Measurements from ENCODE around the gene DIAPH2.
"Not testable (repeated sequence)": the region's sequence is repeated elsewhere in the genome, so short reads cannot be mapped to it uniquely, and the experiment has no call there.

The DIAPH2 gene

DNA sequence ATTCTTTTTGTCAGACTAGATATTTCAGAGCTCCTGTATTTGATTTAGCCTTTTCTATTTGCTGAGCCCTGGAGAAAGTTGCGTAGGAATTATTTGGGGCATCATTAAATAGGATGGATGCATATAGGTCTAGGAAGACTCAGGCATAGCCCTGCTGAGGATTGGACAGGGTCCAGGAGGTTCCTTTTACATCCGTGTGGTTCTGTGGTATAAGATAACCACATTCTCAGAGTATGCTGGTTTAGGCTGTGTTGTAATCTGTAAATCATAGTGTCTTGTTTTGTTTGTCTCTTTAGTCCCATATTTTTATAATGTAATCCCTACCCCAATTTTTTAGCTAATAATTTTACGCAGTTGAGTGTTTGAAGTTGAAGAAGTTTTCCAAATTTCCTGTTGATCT, 712.7 kb downstream of the DIAPH2 start:
- no peak overlapping the region for H3K9ac ChIP-seq (ENCODE audit: low read length in 5 of 5)
- no peaks in the 10 kb centered on the region for H3K4me1 ChIP-seq (ENCODE audit: control insufficient read depth in 5 of 5, insufficient read depth in 5 of 5, low read length in 5 of 5)
- H3K27me3 ChIP-seq (ENCODE audit: control insufficient read depth in 5 of 5, insufficient read depth in 4 of 5, low read length in 5 of 5): peaks cover 0 to 3% (median 0%) of the 10 kb centered on the region in 5 donors
- H3K27ac ChIP-seq (ENCODE audit: low read depth, low read length): no peak overlapping the region
- no peak overlapping the region for H3K4me3 ChIP-seq (ENCODE audit: low read depth in 1 of 5, low read length in 5 of 5)
- no peaks in the 10 kb centered on the region for H3K36me3 ChIP-seq (ENCODE audit: control insufficient read depth in 5 of 5, insufficient read depth in 5 of 5, low read length in 5 of 5)
- H3K9me3 ChIP-seq (ENCODE audit: control insufficient read depth in 5 of 5, low read length in 5 of 5): no peaks in the 10 kb centered on the region

- Histone ChIP-seq H3K4me1 (ENCODE audit: control insufficient read depth in 5 of 5, insufficient read depth in 5 of 5, low read length in 5 of 5) (no peaks in the 10 kb centered on the region), H3K27me3 (ENCODE audit: control insufficient read depth in 5 of 5, insufficient read depth in 4 of 5, low read length in 5 of 5) (peaks cover 0 to 3% (median 0%) of the 10 kb centered on the region in 5 donors), H3K4me3 (ENCODE audit: low read depth in 1 of 5, low read length in 5 of 5) (no peak overlapping the region), H3K9me3 (ENCODE audit: control insufficient read depth in 5 of 5, low read length in 5 of 5) (no peaks in the 10 kb centered on the region), H3K9ac (ENCODE audit: low read length in 5 of 5) (no peak overlapping the region), H3K27ac (ENCODE audit: low read depth, low read length) (no peak overlapping the region), H3K36me3 (ENCODE audit: control insufficient read depth in 5 of 5, insufficient read depth in 5 of 5, low read length in 5 of 5) (no peaks in the 10 kb centered on the region)
Observed at GRCh38 chrX:97398030-97398551, 713.4 kb downstream of the DIAPH2 start.

DNA sequence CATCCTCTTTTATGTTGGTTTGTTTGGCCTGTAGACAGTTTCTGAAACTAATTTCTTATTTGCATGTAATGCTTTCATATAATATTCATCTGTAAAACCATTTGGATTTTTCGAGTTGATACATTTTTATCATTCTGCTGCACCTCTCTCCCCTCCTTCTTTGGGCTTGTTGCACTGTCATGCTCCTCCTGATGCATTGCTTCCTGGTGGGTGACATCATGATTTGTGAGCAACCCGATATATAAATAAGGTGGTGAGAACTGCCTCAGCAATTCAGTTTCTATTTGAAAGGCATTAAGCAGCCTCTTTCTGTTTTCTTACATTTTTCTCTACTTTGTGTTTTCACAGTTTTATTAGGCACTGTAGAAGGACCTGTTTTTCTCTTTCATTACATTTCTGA, 714.8 kb downstream of the DIAPH2 start:
- Histone ChIP-seq H3K4me1 (ENCODE audit: control insufficient read depth in 5 of 5, insufficient read depth in 5 of 5, low read length in 5 of 5) (peaks cover 0 to 3% (median 0%) of the 10 kb centered on the region in 5 donors), H3K27me3 (ENCODE audit: control insufficient read depth in 5 of 5, insufficient read depth in 4 of 5, low read length in 5 of 5) (peaks cover 0 to 3% (median 0%) of the 10 kb centered on the region in 5 donors), H3K27ac (ENCODE audit: low read depth, low read length) (no peak overlapping the region), H3K4me3 (ENCODE audit: low read depth in 1 of 5, low read length in 5 of 5) (no peak overlapping the region), H3K9ac (ENCODE audit: low read length in 5 of 5) (no peak overlapping the region), H3K36me3 (ENCODE audit: control insufficient read depth in 5 of 5, insufficient read depth in 5 of 5, low read length in 5 of 5) (no peaks in the 10 kb centered on the region), H3K9me3 (ENCODE audit: control insufficient read depth in 5 of 5, low read length in 5 of 5) (no peaks in the 10 kb centered on the region)

- Histone ChIP-seq H3K4me1 (ENCODE audit: control insufficient read depth in 5 of 5, insufficient read depth in 5 of 5, low read length in 5 of 5) (peaks cover 0 to 3% (median 0%) of the 10 kb centered on the region in 5 donors), H3K27ac (ENCODE audit: low read depth, low read length) (no peak overlapping the region), H3K36me3 (ENCODE audit: control insufficient read depth in 5 of 5, insufficient read depth in 5 of 5, low read length in 5 of 5) (no peaks in the 10 kb centered on the region), H3K27me3 (ENCODE audit: control insufficient read depth in 5 of 5, insufficient read depth in 4 of 5, low read length in 5 of 5) (peaks cover 0 to 3% (median 0%) of the 10 kb centered on the region in 5 donors), H3K9me3 (ENCODE audit: control insufficient read depth in 5 of 5, low read length in 5 of 5) (no peaks in the 10 kb centered on the region), H3K4me3 (ENCODE audit: low read depth in 1 of 5, low read length in 5 of 5) (no peak overlapping the region), H3K9ac (ENCODE audit: low read length in 5 of 5) (no peak overlapping the region)
Observed at GRCh38 chrX:97400492-97400891, 715.9 kb downstream of the DIAPH2 start.

- Histone ChIP-seq H3K36me3 (ENCODE audit: control insufficient read depth in 5 of 5, insufficient read depth in 5 of 5, low read length in 5 of 5) (no peaks in the 10 kb centered on the region), H3K9ac (ENCODE audit: low read length in 5 of 5) (peak overlapping the region in 1 of 5 donors; percentile 51), H3K4me1 (ENCODE audit: control insufficient read depth in 5 of 5, insufficient read depth in 5 of 5, low read length in 5 of 5) (peaks cover 0 to 3% (median 0%) of the 10 kb centered on the region in 5 donors), H3K27ac (ENCODE audit: low read depth, low read length) (no peak overlapping the region), H3K9me3 (ENCODE audit: control insufficient read depth in 5 of 5, low read length in 5 of 5) (no peaks in the 10 kb centered on the region), H3K4me3 (ENCODE audit: low read depth in 1 of 5, low read length in 5 of 5) (no peak overlapping the region), H3K27me3 (ENCODE audit: control insufficient read depth in 5 of 5, insufficient read depth in 4 of 5, low read length in 5 of 5) (peaks cover 0 to 3% (median 0%) of the 10 kb centered on the region in 5 donors)
Observed at GRCh38 chrX:97401154-97401553, 716.5 kb downstream of the DIAPH2 start.

DNA sequence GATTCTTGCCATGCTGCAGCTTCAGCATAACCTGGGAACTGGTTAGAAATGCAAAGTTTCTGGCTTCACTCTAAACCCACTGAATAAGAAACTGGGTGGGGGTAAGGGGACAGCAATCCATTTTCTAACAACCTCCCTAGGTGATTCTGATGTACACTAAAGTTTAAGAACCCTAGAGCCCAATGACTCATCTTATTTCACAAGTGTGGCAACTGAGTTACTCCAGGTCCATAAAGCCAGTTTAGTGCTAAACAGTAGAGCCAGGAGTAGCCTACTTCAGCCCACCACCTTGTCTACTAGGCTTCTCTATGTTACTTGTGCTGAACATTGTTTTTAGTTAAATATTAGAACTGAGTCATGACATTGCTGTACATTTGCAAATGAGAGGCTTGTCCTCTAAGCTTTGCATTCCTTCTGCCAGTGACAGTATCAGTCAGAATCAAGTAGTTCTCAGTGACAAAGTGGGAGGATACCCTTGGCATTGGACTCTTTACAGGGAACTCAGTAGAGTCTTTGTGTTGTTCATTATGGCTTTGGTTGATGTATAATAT, 717.0 kb downstream of the DIAPH2 start:
- no peak overlapping the region for H3K9ac ChIP-seq (ENCODE audit: low read length in 5 of 5)
- no peaks in the 10 kb centered on the region for H3K36me3 ChIP-seq (ENCODE audit: control insufficient read depth in 5 of 5, insufficient read depth in 5 of 5, low read length in 5 of 5)
- peaks cover 0 to 3% (median 0%) of the 10 kb centered on the region in 5 donors for H3K4me1 ChIP-seq (ENCODE audit: control insufficient read depth in 5 of 5, insufficient read depth in 5 of 5, low read length in 5 of 5)

GRCh38 chrX:97402333-97402732, 717.7 kb downstream of the DIAPH2 start:
- Histone ChIP-seq H3K9me3 (ENCODE audit: control insufficient read depth in 5 of 5, low read length in 5 of 5) (no peaks in the 10 kb centered on the region), H3K9ac (ENCODE audit: low read length in 5 of 5) (no peak overlapping the region), H3K36me3 (ENCODE audit: control insufficient read depth in 5 of 5, insufficient read depth in 5 of 5, low read length in 5 of 5) (no peaks in the 10 kb centered on the region), H3K27me3 (ENCODE audit: control insufficient read depth in 5 of 5, insufficient read depth in 4 of 5, low read length in 5 of 5) (peaks cover 0 to 3% (median 0%) of the 10 kb centered on the region in 5 donors), H3K4me3 (ENCODE audit: low read depth in 1 of 5, low read length in 5 of 5) (no peak overlapping the region), H3K4me1 (ENCODE audit: control insufficient read depth in 5 of 5, insufficient read depth in 5 of 5, low read length in 5 of 5) (peaks cover 0 to 3% (median 0%) of the 10 kb centered on the region in 5 donors), H3K27ac (ENCODE audit: low read depth, low read length) (no peak overlapping the region)

More for the DNA sequence above, 717.0 kb downstream of the DIAPH2 start:
- Histone ChIP-seq H3K4me3 (ENCODE audit: low read depth in 1 of 5, low read length in 5 of 5) (no peak overlapping the region), H3K9me3 (ENCODE audit: control insufficient read depth in 5 of 5, low read length in 5 of 5) (no peaks in the 10 kb centered on the region), H3K27me3 (ENCODE audit: control insufficient read depth in 5 of 5, insufficient read depth in 4 of 5, low read length in 5 of 5) (peaks cover 0 to 3% (median 0%) of the 10 kb centered on the region in 5 donors), H3K27ac (ENCODE audit: low read depth, low read length) (no peak overlapping the region)

GRCh38 chrX:97402903-97403302, 718.3 kb downstream of the DIAPH2 start:
- H3K9me3 ChIP-seq (ENCODE audit: control insufficient read depth in 5 of 5, low read length in 5 of 5): no peaks in the 10 kb centered on the region
- peaks cover 0 to 3% (median 0%) of the 10 kb centered on the region in 5 donors for H3K4me1 ChIP-seq (ENCODE audit: control insufficient read depth in 5 of 5, insufficient read depth in 5 of 5, low read length in 5 of 5)
- H3K36me3 ChIP-seq (ENCODE audit: control insufficient read depth in 5 of 5, insufficient read depth in 5 of 5, low read length in 5 of 5): no peaks in the 10 kb centered on the region
- no peak overlapping the region for H3K4me3 ChIP-seq (ENCODE audit: low read depth in 1 of 5, low read length in 5 of 5)
- H3K27ac ChIP-seq (ENCODE audit: low read depth, low read length): no peak overlapping the region
- H3K27me3 ChIP-seq (ENCODE audit: control insufficient read depth in 5 of 5, insufficient read depth in 4 of 5, low read length in 5 of 5): peaks cover 0 to 3% (median 0%) of the 10 kb centered on the region in 5 donors
- no peak overlapping the region for H3K9ac ChIP-seq (ENCODE audit: low read length in 5 of 5)

GRCh38 chrX:97405031-97405660, 720.5 kb downstream of the DIAPH2 start:
- Histone ChIP-seq H3K4me1 (ENCODE audit: control insufficient read depth in 5 of 5, insufficient read depth in 5 of 5, low read length in 5 of 5) (peaks cover 0 to 3% (median 0%) of the 10 kb centered on the region in 5 donors), H3K36me3 (ENCODE audit: control insufficient read depth in 5 of 5, insufficient read depth in 5 of 5, low read length in 5 of 5) (no peaks in the 10 kb centered on the region), H3K27me3 (ENCODE audit: control insufficient read depth in 5 of 5, insufficient read depth in 4 of 5, low read length in 5 of 5) (peaks cover 0 to 6% (median 0%) of the 10 kb centered on the region in 5 donors), H3K4me3 (ENCODE audit: low read depth in 1 of 5, low read length in 5 of 5) (no peak overlapping the region), H3K27ac (ENCODE audit: low read depth, low read length) (no peak overlapping the region), H3K9ac (ENCODE audit: low read length in 5 of 5) (no peak overlapping the region), H3K9me3 (ENCODE audit: control insufficient read depth in 5 of 5, low read length in 5 of 5) (peaks cover 0 to 8% (median 7%) of the 10 kb centered on the region in 5 donors)

DNA sequence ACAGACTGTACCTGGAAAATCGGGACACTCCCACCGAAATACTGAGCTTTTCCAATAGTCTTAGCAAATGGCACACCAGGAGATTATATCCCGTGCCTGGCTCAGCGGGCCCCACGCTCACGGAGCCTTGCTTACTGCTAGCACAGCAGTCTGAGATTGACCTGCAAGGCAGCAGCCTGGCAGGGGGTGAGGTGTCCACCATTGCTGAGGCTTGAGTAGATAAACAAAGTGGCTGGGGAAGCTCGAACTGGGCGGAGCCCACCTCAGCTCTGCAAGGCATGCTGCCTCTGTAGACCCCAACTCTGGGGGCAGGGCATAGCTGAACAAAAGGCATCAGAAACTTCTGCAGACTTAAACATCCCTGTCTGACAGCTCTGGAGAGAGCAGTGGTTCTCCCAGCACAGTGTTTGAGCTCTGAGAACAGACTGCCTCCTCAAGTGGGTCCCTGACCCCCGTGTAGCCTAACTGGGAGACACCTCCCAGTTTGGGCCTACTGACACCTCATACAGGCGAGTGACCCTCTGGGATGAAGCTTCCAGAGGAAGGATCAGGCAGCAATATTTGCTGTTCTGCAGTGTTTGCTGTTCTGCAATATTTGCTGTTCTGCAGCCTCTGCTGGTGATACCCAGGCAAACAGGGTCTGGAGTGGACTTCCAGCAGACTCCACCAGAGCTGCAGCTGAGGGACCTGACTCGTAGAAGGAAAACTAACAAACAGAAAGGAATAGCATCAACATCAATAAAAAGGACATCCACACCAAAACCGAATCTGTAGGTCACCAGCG, 725.2 kb downstream of the DIAPH2 start:
- H3K4me1 ChIP-seq (ENCODE audit: control insufficient read depth in 5 of 5, insufficient read depth in 5 of 5, low read length in 5 of 5); H3K9ac ChIP-seq (ENCODE audit: low read length in 5 of 5); H3K27me3 ChIP-seq (ENCODE audit: control insufficient read depth in 5 of 5, insufficient read depth in 4 of 5, low read length in 5 of 5); H3K36me3 ChIP-seq (ENCODE audit: control insufficient read depth in 5 of 5, insufficient read depth in 5 of 5, low read length in 5 of 5); H3K27ac ChIP-seq (ENCODE audit: low read depth, low read length); H3K9me3 ChIP-seq (ENCODE audit: control insufficient read depth in 5 of 5, low read length in 5 of 5); H3K4me3 ChIP-seq (ENCODE audit: low read depth in 1 of 5, low read length in 5 of 5): not testable (repeated sequence)

All from subcutaneous abdominal adipose tissue (tissue), 5 donors.